ENCODE measurements around the gene FGF19.

The FGF19 gene

DNA sequence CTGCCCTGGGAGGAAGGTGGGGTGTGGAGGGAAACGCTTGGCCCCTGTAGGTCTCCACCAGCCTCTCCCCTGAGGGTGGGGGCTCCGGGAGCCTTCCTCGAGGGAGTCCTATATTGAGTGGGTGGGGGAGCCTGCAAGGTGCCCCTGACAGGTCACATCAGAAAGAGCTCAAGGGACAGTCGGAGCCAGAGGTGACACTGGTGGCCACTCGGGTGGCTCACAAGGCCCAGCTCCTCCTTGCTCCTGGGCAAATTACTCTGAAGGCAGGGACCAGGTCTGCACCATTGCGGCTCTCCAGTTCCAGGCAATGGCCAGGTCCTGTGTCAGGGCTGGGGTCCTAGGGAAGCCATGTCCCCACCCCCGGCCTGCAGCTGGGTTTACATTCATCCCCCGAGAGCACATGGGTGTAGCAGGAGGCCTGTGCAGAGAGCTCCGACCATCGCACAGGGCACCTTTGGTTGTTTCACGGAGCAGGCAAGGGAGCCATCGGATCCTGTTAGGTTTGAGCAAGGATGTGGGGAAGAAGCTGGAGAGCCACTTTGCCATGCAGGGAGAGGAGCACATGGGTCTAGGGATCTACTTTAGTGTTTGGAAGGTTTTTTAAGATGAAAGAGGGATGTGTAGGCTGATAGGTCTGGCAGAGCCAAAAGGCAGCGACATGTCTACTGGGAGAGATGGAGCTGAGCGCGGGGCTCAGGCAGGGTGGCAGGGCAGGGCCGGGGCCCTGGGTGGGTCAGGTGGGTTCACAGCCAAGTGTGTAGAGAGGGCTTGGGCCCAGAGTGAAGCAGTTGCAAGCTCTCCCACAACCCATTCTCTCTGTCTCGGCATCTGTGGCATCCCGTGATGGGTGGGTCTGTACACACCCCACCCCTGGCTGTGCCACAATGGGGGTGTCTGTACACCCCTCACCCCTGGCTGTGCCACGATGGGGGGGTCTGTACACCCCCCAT, 48.1 kb downstream of the FGF19 start:
- Histone ChIP-seq H2AFZ (ENCODE audit: low read length) (no peak overlapping the region), H3K4me3 (ENCODE audit: low read depth, low read length, poor library complexity, severe bottlenecking) (no peak overlapping the region), H3K36me3 (ENCODE audit: insufficient read depth, low read length) (no peaks in the 10 kb centered on the region), H3F3A (ENCODE audit: insufficient read depth, low read length) (no peaks in the 10 kb centered on the region), H3K79me2 (ENCODE audit: insufficient read depth, low read length) (no peaks in the 10 kb centered on the region), H3K9me2 (ENCODE audit: low read depth, low read length) (no peaks in the 10 kb centered on the region), H3K4me1 (ENCODE audit: insufficient read depth, low read length, severe bottlenecking) (no peaks in the 10 kb centered on the region), H3K27ac (ENCODE audit: low read depth, low read length, poor library complexity, severe bottlenecking) (no peak overlapping the region), H4K20me1 (ENCODE audit: insufficient read depth, low read length) (no peaks in the 10 kb centered on the region), H3K9me3 (ENCODE audit: low read length) (no peaks in the 10 kb centered on the region), H3K4me2 (ENCODE audit: low read length) (no peak overlapping the region), H3K27me3 (ENCODE audit: insufficient read depth, low read length) (no peaks in the 10 kb centered on the region), H3K9ac (ENCODE audit: low read length) (no peak overlapping the region)
- TF ChIP-seq, protein P1, sequence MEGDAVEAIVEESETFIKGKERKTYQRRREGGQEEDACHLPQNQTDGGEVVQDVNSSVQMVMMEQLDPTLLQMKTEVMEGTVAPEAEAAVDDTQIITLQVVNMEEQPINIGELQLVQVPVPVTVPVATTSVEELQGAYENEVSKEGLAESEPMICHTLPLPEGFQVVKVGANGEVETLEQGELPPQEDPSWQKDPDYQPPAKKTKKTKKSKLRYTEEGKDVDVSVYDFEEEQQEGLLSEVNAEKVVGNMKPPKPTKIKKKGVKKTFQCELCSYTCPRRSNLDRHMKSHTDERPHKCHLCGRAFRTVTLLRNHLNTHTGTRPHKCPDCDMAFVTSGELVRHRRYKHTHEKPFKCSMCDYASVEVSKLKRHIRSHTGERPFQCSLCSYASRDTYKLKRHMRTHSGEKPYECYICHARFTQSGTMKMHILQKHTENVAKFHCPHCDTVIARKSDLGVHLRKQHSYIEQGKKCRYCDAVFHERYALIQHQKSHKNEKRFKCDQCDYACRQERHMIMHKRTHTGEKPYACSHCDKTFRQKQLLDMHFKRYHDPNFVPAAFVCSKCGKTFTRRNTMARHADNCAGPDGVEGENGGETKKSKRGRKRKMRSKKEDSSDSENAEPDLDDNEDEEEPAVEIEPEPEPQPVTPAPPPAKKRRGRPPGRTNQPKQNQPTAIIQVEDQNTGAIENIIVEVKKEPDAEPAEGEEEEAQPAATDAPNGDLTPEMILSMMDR (IDR thresholded peaks at IDR 0.05; ENCODE audit: low read length) = no peak
- TF ChIP-seq EZH2 (IDR thresholded peaks at IDR 0.05; ENCODE audit: borderline replicate concordance, low read length) = no peak

DNA sequence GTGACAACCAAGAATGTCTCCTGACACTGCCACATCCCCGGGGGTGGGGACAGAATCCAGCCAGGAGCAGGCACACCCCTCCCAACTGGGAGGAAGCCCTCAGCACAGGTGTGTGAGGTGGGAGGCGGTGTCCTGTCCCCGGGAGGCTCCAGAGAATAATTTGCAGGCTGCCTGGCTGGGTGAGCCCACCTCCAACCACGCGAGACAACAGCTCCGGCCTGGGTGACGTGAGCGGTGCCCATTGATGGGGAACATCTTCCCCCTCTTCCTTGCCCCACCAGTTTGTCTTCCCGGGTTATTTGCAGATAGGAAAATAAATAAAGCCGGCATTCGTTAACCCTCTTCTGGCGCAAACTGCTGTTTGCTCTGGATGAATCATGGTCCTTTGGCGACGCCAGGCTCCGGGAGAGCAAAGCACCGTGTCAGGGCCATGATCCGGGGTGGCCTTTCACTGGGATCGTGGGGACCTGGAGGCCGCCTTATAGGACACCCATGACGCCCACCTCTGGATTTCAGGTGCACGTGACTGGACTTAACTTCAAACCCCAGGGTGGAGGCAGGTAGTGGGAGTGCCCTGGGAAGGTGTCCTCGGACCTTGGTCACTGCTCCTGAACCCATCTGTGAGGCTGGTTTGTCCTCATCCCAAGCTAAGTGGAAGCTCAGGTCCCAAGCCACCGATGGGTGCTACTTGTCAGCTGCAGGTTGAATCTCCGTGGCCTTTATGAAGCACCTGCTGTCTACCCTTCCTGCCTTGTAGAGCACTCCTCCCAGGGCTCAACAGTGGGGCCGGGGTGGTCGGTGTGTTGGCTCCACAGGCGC, 49.0 kb downstream of the FGF19 start:
- Histone ChIP-seq H3K36me3 (ENCODE audit: insufficient read depth, low read length) (no peaks in the 10 kb centered on the region), H3K9me3 (ENCODE audit: low read length) (no peaks in the 10 kb centered on the region), H4K20me1 (ENCODE audit: insufficient read depth, low read length) (no peaks in the 10 kb centered on the region), H3K9ac (ENCODE audit: low read length) (no peak overlapping the region), H3K4me2 (ENCODE audit: low read length) (no peak overlapping the region), H3K27ac (ENCODE audit: low read depth, low read length, poor library complexity, severe bottlenecking) (no peak overlapping the region), H3K27me3 (ENCODE audit: insufficient read depth, low read length) (no peaks in the 10 kb centered on the region), H3K4me1 (ENCODE audit: insufficient read depth, low read length, severe bottlenecking) (no peaks in the 10 kb centered on the region), H3K4me3 (ENCODE audit: low read depth, low read length, poor library complexity, severe bottlenecking) (no peak overlapping the region), H3K9me2 (ENCODE audit: low read depth, low read length) (no peaks in the 10 kb centered on the region), H3F3A (ENCODE audit: insufficient read depth, low read length) (no peaks in the 10 kb centered on the region), H2AFZ (ENCODE audit: low read length) (no peak overlapping the region), H3K79me2 (ENCODE audit: insufficient read depth, low read length) (no peaks in the 10 kb centered on the region)
- TF ChIP-seq, protein P1 (IDR thresholded peaks at IDR 0.05; ENCODE audit: low read length) = no peak
- no peak for TF ChIP-seq EZH2 (IDR thresholded peaks at IDR 0.05; ENCODE audit: borderline replicate concordance, low read length)

DNA sequence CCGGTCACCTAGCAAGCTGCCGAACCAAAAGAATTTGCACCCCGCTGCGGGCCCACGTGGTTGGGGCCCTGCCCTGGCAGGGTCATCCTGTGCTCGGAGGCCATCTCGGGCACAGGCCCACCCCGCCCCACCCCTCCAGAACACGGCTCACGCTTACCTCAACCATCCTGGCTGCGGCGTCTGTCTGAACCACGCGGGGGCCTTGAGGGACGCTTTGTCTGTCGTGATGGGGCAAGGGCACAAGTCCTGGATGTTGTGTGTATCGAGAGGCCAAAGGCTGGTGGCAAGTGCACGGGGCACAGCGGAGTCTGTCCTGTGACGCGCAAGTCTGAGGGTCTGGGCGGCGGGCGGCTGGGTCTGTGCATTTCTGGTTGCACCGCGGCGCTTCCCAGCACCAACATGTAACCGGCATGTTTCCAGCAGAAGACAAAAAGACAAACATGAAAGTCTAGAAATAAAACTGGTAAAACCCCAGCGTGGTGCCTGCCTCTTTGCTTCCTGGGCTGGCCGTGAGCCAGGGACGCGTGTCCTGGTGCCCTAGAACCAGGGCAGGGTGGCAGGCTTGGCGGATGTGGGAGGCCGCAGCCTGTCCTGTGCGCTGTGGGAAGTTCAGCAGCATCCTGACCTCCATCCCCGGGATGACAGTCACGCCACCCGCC, 49.7 kb downstream of the FGF19 start:
- H3K79me2 ChIP-seq (ENCODE audit: insufficient read depth, low read length) = no peaks in the 10 kb centered on the region
- no peaks in the 10 kb centered on the region for H4K20me1 ChIP-seq (ENCODE audit: insufficient read depth, low read length)
- no peak overlapping the region for H3K4me3 ChIP-seq (ENCODE audit: low read depth, low read length, poor library complexity, severe bottlenecking)
- H3K4me1 ChIP-seq (ENCODE audit: insufficient read depth, low read length, severe bottlenecking) = no peaks in the 10 kb centered on the region
- TF ChIP-seq, protein P1 (IDR thresholded peaks at IDR 0.05; ENCODE audit: low read length) = no peak
- TF ChIP-seq EZH2 (IDR thresholded peaks at IDR 0.05; ENCODE audit: borderline replicate concordance, low read length) = no peak
- no peaks in the 10 kb centered on the region for H3K9me2 ChIP-seq (ENCODE audit: low read depth, low read length)
- no peaks in the 10 kb centered on the region for H3F3A ChIP-seq (ENCODE audit: insufficient read depth, low read length)
- H3K9ac ChIP-seq (ENCODE audit: low read length) = no peak overlapping the region
- no peaks in the 10 kb centered on the region for H3K9me3 ChIP-seq (ENCODE audit: low read length)
- no peaks in the 10 kb centered on the region for H3K27me3 ChIP-seq (ENCODE audit: insufficient read depth, low read length)
- H3K4me2 ChIP-seq (ENCODE audit: low read length) = no peak overlapping the region
- H3K36me3 ChIP-seq (ENCODE audit: insufficient read depth, low read length) = no peaks in the 10 kb centered on the region
- no peak overlapping the region for H3K27ac ChIP-seq (ENCODE audit: low read depth, low read length, poor library complexity, severe bottlenecking)
- H2AFZ ChIP-seq (ENCODE audit: low read length) = no peak overlapping the region
